ENCODE results near the gene ROBO1.
A peak's percentile ranks its signal among the peaks of the same experiment; 100 is the strongest.

The ROBO1 gene

GRCh38 chr3:78571486-78571885, 1196.3 kb downstream of the ROBO1 start:
- DNase-seq = no peak

GRCh38 chr3:78570496-78570895, 1197.3 kb downstream of the ROBO1 start:
- DNase-seq = no peak

- no peak for DNase-seq
These were observed 1198.0 kb downstream of the ROBO1 start for GRCh38 chr3:78569804-78570203.

- DNase-seq = no peak
These were observed 1202.1 kb downstream of the ROBO1 start for GRCh38 chr3:78565712-78566111.

- DNase-seq = peak; percentile 53 to 60
These were observed 1205.5 kb downstream of the ROBO1 start for GRCh38 chr3:78562328-78562727.

All from AML-193 (cell line).